HG03558 (cell line): Measurements from ENCODE around the gene MAPK11.
"Not testable (repeated sequence)": the region's sequence is repeated elsewhere in the genome, so short reads cannot be mapped to it uniquely, and the experiment has no call there.

ENCODE experiments used
- ATAC-seq: cut with Tn5 transposase; IDR thresholded peaks from one replicate; pipeline ENCODE4 v1.9.1; 2021; ENCODE audit warnings: moderate number of reproducible peaks; ENCODE audit not compliant: unreplicated experiment; ENCODE audit errors: extremely low read depth

MAPK11 gene

GRCh38 chr22:50280708-50281383 lies 10.7 kb upstream of the MAPK11 start:
- ATAC-seq: no peak

GRCh38 chr22:50280022-50280707 lies 10.0 kb upstream of the MAPK11 start:
- ATAC-seq: no peak

GRCh38 chr22:50278956-50279619 lies 8.9 kb upstream of the MAPK11 start:
- ATAC-seq: no peak

GRCh38 chr22:50278461-50278860 lies 8.3 kb upstream of the MAPK11 start:
- no peak for ATAC-seq

GRCh38 chr22:50277761-50278160 lies 7.6 kb upstream of the MAPK11 start:
- ATAC-seq: no peak

GRCh38 chr22:50276143-50276542 lies 6.0 kb upstream of the MAPK11 start:
- ATAC-seq: no peak

GRCh38 chr22:50275181-50276055 lies 5.2 kb upstream of the MAPK11 start:
- ATAC-seq: no peak

GRCh38 chr22:50274771-50275170 lies 4.6 kb upstream of the MAPK11 start:
- ATAC-seq: no peak

- no peak for ATAC-seq
These were observed 4.1 kb upstream of the MAPK11 start for GRCh38 chr22:50274311-50274710.

- ATAC-seq: not testable (repeated sequence)
These were observed 3.6 kb upstream of the MAPK11 start for GRCh38 chr22:50273781-50274180.

GRCh38 chr22:50273352-50273751 lies 3.2 kb upstream of the MAPK11 start:
- not testable (repeated sequence) for ATAC-seq

GRCh38 chr22:50272044-50272802 lies 2.0 kb upstream of the MAPK11 start:
- ATAC-seq: no peak

GRCh38 chr22:50271519-50271970 lies 1.4 kb upstream of the MAPK11 start:
- ATAC-seq: no peak

- no peak for ATAC-seq
These were observed 650 bp upstream of the MAPK11 start for GRCh38 chr22:50270666-50271394.

GRCh38 chr22:50269573-50269969 lies 609 bp downstream of the MAPK11 start:
- ATAC-seq: no peak

- ATAC-seq: no peak
These were observed 1.5 kb downstream of the MAPK11 start for GRCh38 chr22:50268655-50269113.

- ATAC-seq: no peak
These were observed 2.4 kb downstream of the MAPK11 start for GRCh38 chr22:50267591-50268390.

- ATAC-seq: no peak
These were observed 3.2 kb downstream of the MAPK11 start for GRCh38 chr22:50266994-50267393.
